Activated CD4-positive, CD25-positive, alpha-beta regulatory T cell treated with anti-CD3 and anti-CD28 coated beads, Interleukin-2, amount 50 U/mL, for 24 hours (primary cell): ENCODE data around the gene S100A3.
"Not testable (repeated sequence)": the region's sequence is repeated elsewhere in the genome, so short reads cannot be mapped to it uniquely, and the experiment has no call there.

Experiments used
- ATAC-seq, 2 donors: fragments of 150-1000 bp; cut with Tn5 transposase; one replicate each; pipeline ENCODE4 v1.10.0; 2021; ENCODE audit warnings: mild to moderate bottlenecking in 1 of 2, moderate library complexity in 1 of 2

Gene S100A3

GRCh38 chr1:153568367-153569099 lies 19.5 kb upstream of the S100A3 start:
- ATAC-seq = peak in 1 of 2 donors; percentile 6

- ATAC-seq = peak in 1 of 2 donors; percentile 36
Observed at GRCh38 chr1:153567621-153568366, 18.7 kb upstream of the S100A3 start.

GRCh38 chr1:153566414-153567371 lies 17.6 kb upstream of the S100A3 start:
- peak; percentile 85 to 86 for ATAC-seq

GRCh38 chr1:153565529-153566374 lies 16.7 kb upstream of the S100A3 start, which contains the start of gene S100A2:
Gene S100A2 (minus strand): TSS chr1:153565844. CDS start chr1:153563877, 1,967 bp downstream.
- peak; percentile 84 for ATAC-seq

- no peak for ATAC-seq
Observed at GRCh38 chr1:153563991-153564390, 14.9 kb upstream of the S100A3 start.

- ATAC-seq = no peak
Observed at GRCh38 chr1:153563483-153563901, 14.4 kb upstream of the S100A3 start.

GRCh38 chr1:153562021-153562420 lies 13.0 kb upstream of the S100A3 start:
- ATAC-seq = not testable (repeated sequence)

GRCh38 chr1:153561466-153561985 lies 12.5 kb upstream of the S100A3 start:
- no peak for ATAC-seq

GRCh38 chr1:153560771-153561465 lies 11.9 kb upstream of the S100A3 start:
- ATAC-seq = no peak

- ATAC-seq = no peak
Observed at GRCh38 chr1:153560241-153560640, 11.2 kb upstream of the S100A3 start.

GRCh38 chr1:153557877-153558276 lies 8.8 kb upstream of the S100A3 start:
- no peak for ATAC-seq

GRCh38 chr1:153556348-153556747 lies 7.3 kb upstream of the S100A3 start:
- no peak for ATAC-seq

GRCh38 chr1:153553830-153554541 lies 4.9 kb upstream of the S100A3 start:
- ATAC-seq = no peak

GRCh38 chr1:153553096-153553495 lies 4.0 kb upstream of the S100A3 start:
- no peak for ATAC-seq

- no peak for ATAC-seq
Observed at GRCh38 chr1:153552335-153552734, 3.3 kb upstream of the S100A3 start.

GRCh38 chr1:153550827-153551500 lies 1.9 kb upstream of the S100A3 start:
- ATAC-seq = no peak

GRCh38 chr1:153550398-153550758 lies 1.3 kb upstream of the S100A3 start:
- ATAC-seq = no peak

GRCh38 chr1:153549741-153550397 lies 811 bp upstream of the S100A3 start:
- no peak for ATAC-seq
